Measurements from ENCODE around the gene NDE1. TPM values are rescaled to one million over a fixed set of nuclear protein-coding genes. Genes with fewer than 3 reads are reported as not detected.

NDE1 gene
- total RNA-seq, 1 donor from 2014 or later: 42.5 TPM

GRCh38 chr16:15658149-15658548 lies 8.1 kb downstream of the NDE1 start:
- no peaks in the 10 kb centered on the region for H3K9me3 Mint-ChIP-seq (ENCODE audit: low read depth)
- TF ChIP-seq CTCF (IDR thresholded peaks at IDR 0.05; ENCODE audit: unreplicated experiment): no peak
- no peaks in the 10 kb centered on the region for H3K4me1 Mint-ChIP-seq (ENCODE audit: low read depth)
- H3K27ac Mint-ChIP-seq: no peak overlapping the region
- H3K36me3 Mint-ChIP-seq (ENCODE audit: insufficient read depth): peaks cover 2% of the 10 kb centered on the region
- no peak for DNase-seq (ENCODE audit: low spot score, unreplicated experiment)
- H3K4me3 Mint-ChIP-seq (ENCODE audit: low read depth): no peak overlapping the region
- no peaks in the 10 kb centered on the region for H3K27me3 Mint-ChIP-seq

- Mint-ChIP-seq H3K27me3 (no peaks in the 10 kb centered on the region), H3K4me3 (ENCODE audit: low read depth) (no peak overlapping the region), H3K36me3 (ENCODE audit: insufficient read depth) (peaks cover 2% of the 10 kb centered on the region), H3K27ac (no peak overlapping the region), H3K4me1 (ENCODE audit: low read depth) (no peaks in the 10 kb centered on the region), H3K9me3 (ENCODE audit: low read depth) (no peaks in the 10 kb centered on the region)
- no peak for TF ChIP-seq CTCF (IDR thresholded peaks at IDR 0.05; ENCODE audit: unreplicated experiment)
- DNase-seq (ENCODE audit: low spot score, unreplicated experiment): no peak
Measured at GRCh38 chr16:15658556-15658955, 8.5 kb downstream of the NDE1 start.

DNA sequence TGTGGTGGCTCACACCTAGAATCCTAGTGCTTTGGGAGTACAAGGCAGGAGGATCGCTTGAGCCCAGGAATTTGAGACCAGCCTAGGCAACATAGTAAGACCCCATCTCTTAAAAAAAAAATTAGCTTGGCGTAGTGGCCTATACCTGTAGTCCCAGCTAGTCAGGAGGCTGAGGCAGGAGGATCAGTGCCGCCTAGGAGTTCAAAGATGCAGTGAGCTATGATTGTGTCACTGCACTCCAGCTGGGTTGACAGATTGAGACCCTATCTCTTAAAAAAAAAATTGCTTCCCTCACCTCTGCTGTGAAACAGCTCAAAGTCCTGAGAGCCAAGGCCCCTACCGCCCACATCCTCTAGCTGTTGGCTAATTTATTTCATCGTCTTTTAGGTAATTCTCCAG lies 10.2 kb downstream of the NDE1 start:
- TF ChIP-seq CTCF (IDR thresholded peaks at IDR 0.05; ENCODE audit: unreplicated experiment): no peak
- H3K4me1 Mint-ChIP-seq (ENCODE audit: low read depth): no peaks in the 10 kb centered on the region
- H3K4me3 Mint-ChIP-seq (ENCODE audit: low read depth): no peak overlapping the region
- H3K36me3 Mint-ChIP-seq (ENCODE audit: insufficient read depth): peaks cover 2% of the 10 kb centered on the region
- no peaks in the 10 kb centered on the region for H3K27me3 Mint-ChIP-seq
- peak overlapping the region; percentile 3 for H3K27ac Mint-ChIP-seq
- no peak for DNase-seq (ENCODE audit: low spot score, unreplicated experiment)
- no peaks in the 10 kb centered on the region for H3K9me3 Mint-ChIP-seq (ENCODE audit: low read depth)

DNA sequence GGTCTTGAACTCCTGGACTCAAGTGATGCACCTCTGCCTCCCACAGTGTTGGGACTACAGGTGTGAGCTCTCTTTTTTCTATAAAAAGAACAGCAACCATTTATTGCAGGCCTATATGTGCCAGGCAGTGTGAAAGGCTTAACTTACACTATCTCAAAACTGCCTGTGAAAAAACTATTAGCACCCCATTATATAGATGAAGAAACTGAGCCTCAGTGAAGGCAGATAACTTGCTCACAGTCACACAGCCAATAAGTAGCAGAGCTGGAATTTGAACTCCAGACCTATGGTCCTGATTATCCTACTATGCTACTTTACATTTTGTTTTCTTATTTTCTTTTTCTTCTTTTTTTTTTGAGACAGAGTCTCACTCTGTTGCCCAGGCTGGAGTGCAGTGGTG lies 15.1 kb downstream of the NDE1 start:
- H3K9me3 Mint-ChIP-seq (ENCODE audit: low read depth): no peaks in the 10 kb centered on the region
- H3K27me3 Mint-ChIP-seq: no peaks in the 10 kb centered on the region
- peaks cover 11% of the 10 kb centered on the region for H3K36me3 Mint-ChIP-seq (ENCODE audit: insufficient read depth)
- TF ChIP-seq CTCF (IDR thresholded peaks at IDR 0.05; ENCODE audit: unreplicated experiment): no peak
- no peak overlapping the region for H3K4me3 Mint-ChIP-seq (ENCODE audit: low read depth)
- H3K27ac Mint-ChIP-seq: no peak overlapping the region
- no peaks in the 10 kb centered on the region for H3K4me1 Mint-ChIP-seq (ENCODE audit: low read depth)
- no peak for DNase-seq (ENCODE audit: low spot score, unreplicated experiment)

DNA sequence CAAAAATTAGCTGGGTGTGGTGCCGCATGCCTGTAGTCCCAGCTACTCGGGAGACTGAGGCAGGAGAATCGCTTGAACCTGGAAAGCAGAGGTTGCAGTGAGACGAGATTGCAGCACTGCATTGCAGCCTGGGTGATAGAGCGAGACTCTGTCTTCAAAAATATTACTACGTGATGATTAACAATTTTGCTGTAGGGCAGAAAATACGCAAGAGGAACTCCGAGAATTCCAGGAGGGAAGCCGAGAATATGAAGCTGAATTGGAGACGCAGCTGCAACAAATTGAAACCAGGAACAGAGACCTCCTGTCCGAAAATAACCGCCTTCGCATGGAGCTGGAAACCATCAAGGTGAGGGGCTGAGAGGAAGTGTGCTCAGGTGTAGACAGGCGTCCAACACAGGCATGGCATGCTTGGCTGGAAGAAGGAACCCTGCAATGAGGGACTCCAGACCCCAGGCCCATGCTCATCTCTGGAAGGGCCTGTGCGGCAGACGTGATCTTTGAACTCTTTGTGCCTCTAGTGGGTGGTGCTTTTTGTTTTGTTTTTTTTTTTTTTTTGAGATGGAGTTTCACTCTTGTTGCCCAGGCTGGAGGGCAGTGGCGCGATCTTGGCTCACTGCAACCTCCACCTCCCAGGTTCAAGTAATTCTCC lies 17.2 kb downstream of the NDE1 start:
- no peak for DNase-seq (ENCODE audit: low spot score, unreplicated experiment)
- Mint-ChIP-seq H3K27me3 (no peaks in the 10 kb centered on the region), H3K36me3 (ENCODE audit: insufficient read depth) (peaks cover 13% of the 10 kb centered on the region), H3K4me1 (ENCODE audit: low read depth) (no peaks in the 10 kb centered on the region), H3K4me3 (ENCODE audit: low read depth) (no peak overlapping the region), H3K9me3 (ENCODE audit: low read depth) (no peaks in the 10 kb centered on the region), H3K27ac (no peak overlapping the region)
- no peak for TF ChIP-seq CTCF (IDR thresholded peaks at IDR 0.05; ENCODE audit: unreplicated experiment)
